AML-193 (cell line): ENCODE data around the gene FCRLA.
"Not testable (repeated sequence)": the region's sequence is repeated elsewhere in the genome, so short reads cannot be mapped to it uniquely, and the experiment has no call there.

Source experiments
- DNase-seq, 2 experiments: peaks; one replicate each; lab custom pipeline; 2025; lab: John Stamatoyannopoulos, UW

Gene FCRLA

GRCh38 chr1:161706482-161707347 lies at the start of gene FCRLA:
Gene FCRLA, plus strand, starts transcription at chr1:161707229. Its CDS starts 36 bp downstream, at chr1:161707265.
- no peak for DNase-seq

- DNase-seq = not testable (repeated sequence)
Observed at GRCh38 chr1:161658524-161658923, 48.5 kb upstream of the FCRLA start.

GRCh38 chr1:161661660-161662311 lies 45.2 kb upstream of the FCRLA start:
- not testable (repeated sequence) for DNase-seq

GRCh38 chr1:161662684-161663339 lies 44.2 kb upstream of the FCRLA start, which contains the start of gene FCGR2B:
Gene FCGR2B, plus strand, starts transcription at chr1:161663143. Its CDS starts 99 bp downstream, at chr1:161663242.
- not testable (repeated sequence) for DNase-seq

- DNase-seq = not testable (repeated sequence)
Observed at GRCh38 chr1:161663569-161663968, 43.5 kb upstream of the FCRLA start.

- DNase-seq = not testable (repeated sequence)
Observed at GRCh38 chr1:161664689-161665088, 42.3 kb upstream of the FCRLA start.

GRCh38 chr1:161671045-161672020 lies 35.7 kb upstream of the FCRLA start:
- DNase-seq = not testable (repeated sequence)

GRCh38 chr1:161673437-161673836 lies 33.6 kb upstream of the FCRLA start:
- DNase-seq = not testable (repeated sequence)

- not testable (repeated sequence) for DNase-seq
Observed at GRCh38 chr1:161674447-161674846, 32.6 kb upstream of the FCRLA start.

- not testable (repeated sequence) for DNase-seq
Observed at GRCh38 chr1:161674908-161675307, 32.1 kb upstream of the FCRLA start.

- no peak for DNase-seq
Observed at GRCh38 chr1:161676441-161676840, 30.6 kb upstream of the FCRLA start.

- DNase-seq = no peak
Observed at GRCh38 chr1:161676958-161677689, 29.9 kb upstream of the FCRLA start.

GRCh38 chr1:161678500-161678899 lies 28.5 kb upstream of the FCRLA start:
- DNase-seq = no peak

- DNase-seq = no peak
Observed at GRCh38 chr1:161681879-161682278, 25.1 kb upstream of the FCRLA start.

- DNase-seq = no peak
Observed at GRCh38 chr1:161688946-161689345, 18.1 kb upstream of the FCRLA start.

- DNase-seq = no peak
Observed at GRCh38 chr1:161691846-161692245, 15.2 kb upstream of the FCRLA start.

- DNase-seq = not testable (repeated sequence)
Observed at GRCh38 chr1:161693020-161693712, 13.9 kb upstream of the FCRLA start.

- not testable (repeated sequence) for DNase-seq
Observed at GRCh38 chr1:161698302-161698701, 8.7 kb upstream of the FCRLA start.

- DNase-seq = no peak
Observed at GRCh38 chr1:161702250-161702649, 4.8 kb upstream of the FCRLA start.

- no peak for DNase-seq
Observed at GRCh38 chr1:161705537-161705936, 1.5 kb upstream of the FCRLA start.
